Measurements from ENCODE around the gene HECTD4.

- TF ChIP-seq EZH2phosphoT487 (IDR thresholded peaks at IDR 0.05; ENCODE audit: borderline replicate concordance) (no peak), CTCF (conservative IDR thresholded peaks at IDR 0.05; ENCODE audit: low read length) (no peak)
Measured at GRCh38 chr12:112163056-112163455, 219.2 kb downstream of the HECTD4 start.

All from Loucy (cell line).